Hepatocyte (in vitro differentiated cells): ENCODE measurements around the gene SRGAP2. TPM values are rescaled to one million over a fixed set of nuclear protein-coding genes. Genes with fewer than 3 reads are reported as not detected.
A peak's percentile ranks its signal among the peaks of the same experiment; 100 is the strongest.
"Not testable (repeated sequence)": the region's sequence is repeated elsewhere in the genome, so short reads cannot be mapped to it uniquely, and the experiment has no call there.

Experiments used
- DNase-seq: peaks from one replicate; pipeline ENCODE4 v3.0.0-alpha.2; 2016; ENCODE audit warnings: low spot score
- H2AFZ ChIP-seq: fragments of 200-600 bp; sonication (generic); 2 replicates; pipeline ENCODE4 v1.6.0; 2016; ENCODE audit warnings: antibody characterized with exemption, mild to moderate bottlenecking
- H3K27ac ChIP-seq: fragments of 200-600 bp; sonication (generic); 2 replicates; pipeline ENCODE4 v1.5.1; 2016; ENCODE audit warnings: mild to moderate bottlenecking
- H3K27me3 ChIP-seq: fragments of 200-600 bp; sonication (generic); 2 replicates; pipeline ENCODE4 v1.6.1; 2016
- H3K36me3 ChIP-seq: fragments of 200-600 bp; sonication (generic); replicated peaks from 2 replicates; pipeline ENCODE4 v1.5.1; 2016; ENCODE audit warnings: low read depth; ENCODE audit not compliant: insufficient read depth
- H3K4me1 ChIP-seq: fragments of 200-600 bp; sonication (generic); 2 replicates; pipeline ENCODE4 v1.5.1; 2016; ENCODE audit warnings: mild to moderate bottlenecking, moderate library complexity; ENCODE audit not compliant: insufficient read depth
- H3K4me2 ChIP-seq: fragments of 200-600 bp; sonication (generic); 2 replicates; pipeline ENCODE4 v1.6.0; 2016
- H3K4me3 ChIP-seq: fragments of 200-600 bp; sonication (generic); 2 replicates; pipeline ENCODE4 v1.5.1; 2016; ENCODE audit warnings: mild to moderate bottlenecking
- H3K79me2 ChIP-seq: fragments of 200-600 bp; sonication (generic); 2 replicates; pipeline ENCODE4 v1.6.0; 2017; ENCODE audit warnings: mild to moderate bottlenecking
- H3K9me2 ChIP-seq: fragments of 200-600 bp; sonication (generic); replicated peaks from 2 replicates; pipeline ENCODE4 v1.6.0; 2017; ENCODE audit warnings: mild to moderate bottlenecking; ENCODE audit not compliant: insufficient read depth
- H3K9me3 ChIP-seq: fragments of 200-600 bp; sonication (generic); 2 replicates; pipeline ENCODE4 v1.5.1; 2016; ENCODE audit warnings: low read depth, mild to moderate bottlenecking
- H4K20me1 ChIP-seq: fragments of 200-600 bp; sonication (generic); 2 replicates; pipeline ENCODE4 v1.6.0; 2016; ENCODE audit warnings: mild to moderate bottlenecking; ENCODE audit not compliant: insufficient read depth, poor library complexity, severe bottlenecking
- WGBS: methylation state at CpG from one replicate; pipeline ENCODE4 v1.1.6; 2016; ENCODE audit warnings: low lambda C conversion rate; ENCODE audit errors: missing lambda C conversion rate; 5-methylcytosine and 5-hydroxymethylcytosine counted together
- polyA plus RNA-seq: library from polyadenylated mRNA; unstranded; fragments of >200 nt; fragmentation: Nextera tagmentation; extraction: Ambion mirVana; gene quantifications from 2 replicates; pipeline ENCODE4 v1.2.1, GENCODE V29; 2016
- total RNA-seq: library from RNA; depleted of rRNA; stranded (reverse); fragments of >200 nt; gene quantifications from 2 replicates; pipeline ENCODE4 v1.2.3, GENCODE V29; 2014
- TF ChIP-seq, protein P1 (sequence below): fragments of 200-600 bp; sonication (generic); IDR thresholded peaks from 2 replicates; pipeline ENCODE4 v1.5.1; 2016; ENCODE audit warnings: antibody characterized with exemption, mild to moderate bottlenecking; ENCODE audit not compliant: poor library complexity

The SRGAP2 gene
- 22.4 and 23.7 TPM in 2 replicates for total RNA-seq
- polyA plus RNA-seq: 16.3 and 28.1 TPM in 2 replicates

GRCh38 chr1:206203364-206204158 is at the start of gene SRGAP2:
TSS of gene SRGAP2 (plus strand) at chr1:206203541. CDS start at chr1:206205971, 2,430 bp downstream.
- H3K4me3 ChIP-seq, H3K4me1 ChIP-seq, H3K9me2 ChIP-seq, H3K79me2 ChIP-seq, H3K9me3 ChIP-seq, H3K36me3 ChIP-seq, H2AFZ ChIP-seq, H4K20me1 ChIP-seq, H3K27me3 ChIP-seq: not testable (repeated sequence)
- Histone ChIP-seq H3K27ac (peak within 1 kb of the TSS; percentile 80), H3K4me2 (peak within 1 kb of the TSS; percentile 69)
- peak; percentile 52 for DNase-seq
- WGBS: 6% methylated on average over 6 of the region's 63 CpGs

DNA sequence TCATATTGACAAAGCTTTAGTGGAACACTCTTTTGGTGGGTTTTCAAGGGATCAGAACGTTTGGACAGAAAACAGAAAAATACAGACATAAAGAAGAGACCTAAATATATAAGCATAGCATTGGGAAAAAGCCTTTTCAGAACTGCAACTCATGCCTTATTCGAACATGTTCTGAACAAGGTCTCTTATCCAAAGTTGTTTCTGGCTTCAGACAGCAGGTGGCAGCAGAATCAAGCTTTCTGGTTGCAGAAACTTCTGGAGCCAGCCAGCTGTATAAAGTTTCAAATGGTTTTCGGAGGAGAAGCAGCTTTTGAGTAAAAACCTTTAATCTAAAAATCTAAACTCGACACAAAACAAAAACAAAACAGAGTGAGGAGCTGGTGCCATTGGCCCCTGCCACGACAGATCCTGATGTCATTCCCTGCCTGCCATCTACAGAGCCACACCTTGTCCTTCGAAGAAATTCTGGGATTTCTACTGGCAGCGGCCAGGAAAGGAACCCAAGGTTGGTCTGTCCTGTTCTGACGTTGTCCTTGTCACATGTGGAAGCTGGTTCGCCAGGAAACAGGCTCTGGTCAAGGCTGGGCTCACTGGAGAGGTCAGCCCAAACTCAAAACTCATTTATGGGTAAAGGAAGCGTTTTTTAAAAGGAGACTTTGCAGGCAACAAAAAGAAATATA is 35.9 kb upstream of the SRGAP2 start:
- not testable (repeated sequence) for H3K4me3 ChIP-seq, DNase-seq, H3K27ac ChIP-seq, H3K4me2 ChIP-seq, H3K4me1 ChIP-seq, H2AFZ ChIP-seq, H3K9me3 ChIP-seq, H3K79me2 ChIP-seq, H3K36me3 ChIP-seq, H3K9me2 ChIP-seq, H3K27me3 ChIP-seq, H4K20me1 ChIP-seq
- WGBS: 29% methylated on average over 3 of the region's 10 CpGs
- TF ChIP-seq, protein P1, sequence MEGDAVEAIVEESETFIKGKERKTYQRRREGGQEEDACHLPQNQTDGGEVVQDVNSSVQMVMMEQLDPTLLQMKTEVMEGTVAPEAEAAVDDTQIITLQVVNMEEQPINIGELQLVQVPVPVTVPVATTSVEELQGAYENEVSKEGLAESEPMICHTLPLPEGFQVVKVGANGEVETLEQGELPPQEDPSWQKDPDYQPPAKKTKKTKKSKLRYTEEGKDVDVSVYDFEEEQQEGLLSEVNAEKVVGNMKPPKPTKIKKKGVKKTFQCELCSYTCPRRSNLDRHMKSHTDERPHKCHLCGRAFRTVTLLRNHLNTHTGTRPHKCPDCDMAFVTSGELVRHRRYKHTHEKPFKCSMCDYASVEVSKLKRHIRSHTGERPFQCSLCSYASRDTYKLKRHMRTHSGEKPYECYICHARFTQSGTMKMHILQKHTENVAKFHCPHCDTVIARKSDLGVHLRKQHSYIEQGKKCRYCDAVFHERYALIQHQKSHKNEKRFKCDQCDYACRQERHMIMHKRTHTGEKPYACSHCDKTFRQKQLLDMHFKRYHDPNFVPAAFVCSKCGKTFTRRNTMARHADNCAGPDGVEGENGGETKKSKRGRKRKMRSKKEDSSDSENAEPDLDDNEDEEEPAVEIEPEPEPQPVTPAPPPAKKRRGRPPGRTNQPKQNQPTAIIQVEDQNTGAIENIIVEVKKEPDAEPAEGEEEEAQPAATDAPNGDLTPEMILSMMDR: peak; percentile 27

GRCh38 chr1:206169794-206170193 is 33.5 kb upstream of the SRGAP2 start:
- not testable (repeated sequence) for H3K9me3 ChIP-seq, H3K27ac ChIP-seq, H3K79me2 ChIP-seq, H3K9me2 ChIP-seq, H2AFZ ChIP-seq, H3K36me3 ChIP-seq, H3K4me2 ChIP-seq, H3K4me1 ChIP-seq, H3K4me3 ChIP-seq, H4K20me1 ChIP-seq, H3K27me3 ChIP-seq
- 42% methylated on average over 1 of the region's 3 CpGs for WGBS
- DNase-seq: peak; percentile 9

- not testable (repeated sequence) for H3K9me3 ChIP-seq, H3K4me3 ChIP-seq, DNase-seq, H3K27ac ChIP-seq, H3K27me3 ChIP-seq, H3K9me2 ChIP-seq, H3K79me2 ChIP-seq, H3K4me1 ChIP-seq, H3K36me3 ChIP-seq, H4K20me1 ChIP-seq, H2AFZ ChIP-seq, H3K4me2 ChIP-seq
- 96% methylated on average over 2 of the region's 2 CpGs for WGBS
Measured at GRCh38 chr1:206173110-206173719, 30.1 kb upstream of the SRGAP2 start.

GRCh38 chr1:206174182-206174868 is 29.0 kb upstream of the SRGAP2 start:
- H3K9me3 ChIP-seq, H3K79me2 ChIP-seq, H3K27ac ChIP-seq, H4K20me1 ChIP-seq, H3K4me1 ChIP-seq, H3K4me2 ChIP-seq, H3K36me3 ChIP-seq, H2AFZ ChIP-seq, H3K4me3 ChIP-seq, H3K9me2 ChIP-seq, H3K27me3 ChIP-seq: not testable (repeated sequence)
- TF ChIP-seq, protein P1: peak; percentile 43
- peak; percentile 20 for DNase-seq
- 71% methylated on average over 7 of the region's 7 CpGs for WGBS

GRCh38 chr1:206175459-206176113 is 27.8 kb upstream of the SRGAP2 start:
- H4K20me1 ChIP-seq, H3K4me2 ChIP-seq, H3K27me3 ChIP-seq, H3K36me3 ChIP-seq, H3K4me1 ChIP-seq, H3K79me2 ChIP-seq, H3K4me3 ChIP-seq, H3K27ac ChIP-seq, H2AFZ ChIP-seq, H3K9me3 ChIP-seq, H3K9me2 ChIP-seq: not testable (repeated sequence)
- 85% methylated on average over 1 of the region's 4 CpGs for WGBS
- DNase-seq: peak; percentile 1
